ENCODE data around the gene ALDH3B1.

The ALDH3B1 gene

DNA sequence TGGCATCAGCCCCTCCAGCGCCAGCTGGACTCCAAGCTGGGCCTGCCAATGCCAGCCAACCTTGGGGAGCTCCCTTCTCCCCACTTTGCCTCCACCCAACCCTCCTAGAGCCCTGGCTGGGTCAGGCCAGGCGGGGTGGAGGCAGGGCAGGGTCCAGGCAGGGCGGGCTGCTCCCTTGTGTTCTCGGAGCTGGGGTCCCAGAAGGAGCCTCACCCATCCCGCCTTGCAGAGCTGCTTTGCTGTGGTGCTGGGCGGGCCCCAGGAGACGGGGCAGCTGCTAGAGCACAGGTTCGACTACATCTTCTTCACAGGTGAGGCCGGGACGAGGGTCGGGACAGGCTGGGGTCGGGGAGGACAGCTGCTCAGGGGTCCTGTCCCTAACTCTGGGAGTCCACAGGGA lies 9.4 kb downstream of the ALDH3B1 start:
- H3K9me3 Mint-ChIP-seq, result no peaks in the 10 kb centered on the region
- no peak for DNase-seq (ENCODE audit: low spot score in 2 of 2)
- no peaks in the 10 kb centered on the region for H3K4me1 Mint-ChIP-seq
- peaks cover 11% of the 10 kb centered on the region for H3K27me3 Mint-ChIP-seq
- H3K4me3 Mint-ChIP-seq, result no peak overlapping the region
- ATAC-seq (replicated peaks; ENCODE audit: extremely low read depth, poor library complexity, severe bottlenecking), result no peak
- no peaks in the 10 kb centered on the region for H3K36me3 Mint-ChIP-seq (ENCODE audit: insufficient read depth)
- H3K27ac Mint-ChIP-seq (ENCODE audit: low read depth), result no peak overlapping the region

- Mint-ChIP-seq H3K27me3 (peaks cover 11% of the 10 kb centered on the region), H3K9me3 (no peaks in the 10 kb centered on the region), H3K4me1 (peaks cover 4% of the 10 kb centered on the region), H3K27ac (ENCODE audit: low read depth) (no peak overlapping the region), H3K36me3 (ENCODE audit: insufficient read depth) (no peaks in the 10 kb centered on the region), H3K4me3 (no peak overlapping the region)
- DNase-seq (ENCODE audit: low spot score in 2 of 2) (no peak), ATAC-seq (replicated peaks; ENCODE audit: extremely low read depth, poor library complexity, severe bottlenecking) (no peak)
Observed at GRCh38 chr11:68020575-68020974, 10.4 kb downstream of the ALDH3B1 start.

GRCh38 chr11:68021167-68021787 lies 11.2 kb downstream of the ALDH3B1 start:
- ATAC-seq (replicated peaks; ENCODE audit: extremely low read depth, poor library complexity, severe bottlenecking) (no peak), DNase-seq (ENCODE audit: low spot score in 2 of 2) (no peak)
- no peaks in the 10 kb centered on the region for H3K9me3 Mint-ChIP-seq
- H3K4me1 Mint-ChIP-seq, result peaks cover 4% of the 10 kb centered on the region
- H3K36me3 Mint-ChIP-seq (ENCODE audit: insufficient read depth), result no peaks in the 10 kb centered on the region
- no peak overlapping the region for H3K27ac Mint-ChIP-seq (ENCODE audit: low read depth)
- no peak overlapping the region for H3K4me3 Mint-ChIP-seq
- H3K27me3 Mint-ChIP-seq, result peaks cover 11% of the 10 kb centered on the region

DNA sequence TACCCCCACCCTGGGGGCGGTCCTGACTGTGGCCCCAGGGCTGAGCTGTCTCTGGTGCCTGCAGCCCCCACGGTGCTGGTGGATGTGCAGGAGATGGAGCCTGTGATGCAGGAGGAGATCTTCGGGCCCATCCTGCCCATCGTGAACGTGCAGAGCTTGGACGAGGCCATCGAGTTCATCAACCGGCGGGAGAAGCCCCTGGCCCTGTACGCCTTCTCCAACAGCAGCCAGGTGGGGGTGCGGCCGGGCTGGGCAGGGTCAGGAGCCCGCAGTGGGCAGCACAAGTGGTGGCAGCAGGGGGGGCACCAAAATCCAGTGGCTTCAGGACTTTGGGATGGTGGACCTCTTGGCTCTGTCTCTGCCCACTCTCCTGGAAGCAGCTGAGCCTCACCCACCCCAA lies 12.4 kb downstream of the ALDH3B1 start:
- ATAC-seq (replicated peaks; ENCODE audit: extremely low read depth, poor library complexity, severe bottlenecking), result no peak
- Mint-ChIP-seq H3K36me3 (ENCODE audit: insufficient read depth) (no peaks in the 10 kb centered on the region), H3K27ac (ENCODE audit: low read depth) (no peak overlapping the region), H3K27me3 (peaks cover 11% of the 10 kb centered on the region), H3K4me3 (no peak overlapping the region), H3K9me3 (no peaks in the 10 kb centered on the region), H3K4me1 (peaks cover 4% of the 10 kb centered on the region)
- DNase-seq (ENCODE audit: low spot score in 2 of 2), result no peak

DNA sequence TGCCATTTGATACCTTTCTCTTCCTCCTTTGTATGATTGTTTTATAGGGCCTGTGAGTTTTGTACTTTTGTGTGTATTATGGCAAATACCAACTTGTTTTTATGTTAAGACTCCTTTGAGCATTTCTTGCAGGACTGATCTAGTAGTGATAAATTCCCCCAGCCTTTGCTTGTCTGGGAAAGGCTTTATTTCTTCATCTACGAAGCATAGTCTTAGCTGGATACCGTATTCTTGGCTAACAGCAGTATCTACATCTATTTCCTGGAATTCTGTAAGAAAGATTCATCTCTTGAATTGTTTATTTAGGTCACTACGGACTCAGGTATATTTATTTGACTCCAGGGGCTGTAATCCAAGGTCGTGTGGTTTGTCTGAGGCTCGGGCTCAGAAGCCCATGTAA lies 14.4 kb downstream of the ALDH3B1 start:
- DNase-seq (ENCODE audit: low spot score in 2 of 2) (no peak), ATAC-seq (replicated peaks; ENCODE audit: extremely low read depth, poor library complexity, severe bottlenecking) (no peak)
- no peak overlapping the region for H3K27ac Mint-ChIP-seq (ENCODE audit: low read depth)
- peaks cover 11% of the 10 kb centered on the region for H3K27me3 Mint-ChIP-seq
- H3K9me3 Mint-ChIP-seq, result no peaks in the 10 kb centered on the region
- H3K36me3 Mint-ChIP-seq (ENCODE audit: insufficient read depth), result no peaks in the 10 kb centered on the region
- no peak overlapping the region for H3K4me3 Mint-ChIP-seq
- peaks cover 7% of the 10 kb centered on the region for H3K4me1 Mint-ChIP-seq

- Mint-ChIP-seq H3K4me1 (peaks cover 11% of the 10 kb centered on the region), H3K27me3 (peaks cover 11% of the 10 kb centered on the region), H3K36me3 (ENCODE audit: insufficient read depth) (no peaks in the 10 kb centered on the region), H3K27ac (ENCODE audit: low read depth) (no peak overlapping the region), H3K9me3 (no peaks in the 10 kb centered on the region), H3K4me3 (no peak overlapping the region)
- ATAC-seq (replicated peaks; ENCODE audit: extremely low read depth, poor library complexity, severe bottlenecking), result no peak
- DNase-seq (ENCODE audit: low spot score in 2 of 2), result no peak
Observed at GRCh38 chr11:68025047-68025446, 14.9 kb downstream of the ALDH3B1 start.

- Mint-ChIP-seq H3K4me1 (peaks cover 18% of the 10 kb centered on the region), H3K36me3 (ENCODE audit: insufficient read depth) (peaks cover 8% of the 10 kb centered on the region), H3K4me3 (no peak overlapping the region), H3K27ac (ENCODE audit: low read depth) (no peak overlapping the region), H3K27me3 (no peaks in the 10 kb centered on the region), H3K9me3 (no peaks in the 10 kb centered on the region)
- ATAC-seq (replicated peaks; ENCODE audit: extremely low read depth, poor library complexity, severe bottlenecking) (no peak), DNase-seq (ENCODE audit: low spot score in 2 of 2) (no peak)
Observed at GRCh38 chr11:68026391-68027105, 16.4 kb downstream of the ALDH3B1 start.

- H3K4me3 Mint-ChIP-seq, result no peak overlapping the region
- H3K9me3 Mint-ChIP-seq, result no peaks in the 10 kb centered on the region
- no peaks in the 10 kb centered on the region for H3K27me3 Mint-ChIP-seq
- peaks cover 22% of the 10 kb centered on the region for H3K4me1 Mint-ChIP-seq
- ATAC-seq (replicated peaks; ENCODE audit: extremely low read depth, poor library complexity, severe bottlenecking) (no peak), DNase-seq (ENCODE audit: low spot score in 2 of 2) (no peak)
- H3K27ac Mint-ChIP-seq (ENCODE audit: low read depth), result no peak overlapping the region
- peaks cover 8% of the 10 kb centered on the region for H3K36me3 Mint-ChIP-seq (ENCODE audit: insufficient read depth)
Observed at GRCh38 chr11:68027667-68028066, 17.5 kb downstream of the ALDH3B1 start.

DNA sequence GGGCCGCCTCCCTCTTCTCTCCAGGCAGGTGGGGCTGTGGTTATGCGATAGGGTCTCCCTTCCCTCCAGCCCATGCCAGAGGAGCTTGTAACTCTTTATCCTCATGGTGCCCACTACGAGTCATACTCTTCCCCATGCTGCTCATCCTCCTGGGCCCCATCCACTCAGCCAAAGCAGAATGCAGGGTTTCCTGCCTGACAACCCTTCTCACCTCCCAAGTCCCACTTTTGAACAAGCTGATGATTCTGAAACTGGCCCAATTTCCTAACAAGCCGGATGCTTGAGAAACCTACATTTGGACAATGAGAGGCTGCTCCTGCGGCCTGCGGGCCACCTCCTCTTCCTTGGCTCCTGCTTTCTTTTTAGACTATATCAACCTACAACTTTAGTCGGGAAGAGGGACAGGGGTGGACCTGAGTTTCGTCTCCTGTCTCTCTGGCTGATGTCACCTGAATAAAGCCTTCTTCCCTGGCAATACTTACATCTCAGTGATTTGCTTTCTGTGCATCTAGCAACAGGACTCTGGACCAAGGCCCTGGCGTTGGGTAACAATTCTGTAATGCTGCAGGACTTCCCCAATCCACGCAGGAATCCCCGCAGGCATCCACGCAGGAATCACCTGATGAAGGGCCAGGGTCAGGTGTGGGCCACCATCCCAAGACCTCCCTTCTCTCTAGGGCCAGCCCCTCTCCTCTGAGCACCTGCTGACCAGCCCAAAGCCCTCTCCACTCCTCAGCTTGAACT lies 18.8 kb downstream of the ALDH3B1 start:
- Mint-ChIP-seq H3K36me3 (ENCODE audit: insufficient read depth) (peaks cover 8% of the 10 kb centered on the region), H3K4me3 (peak overlapping the region; percentile 90), H3K9me3 (no peaks in the 10 kb centered on the region), H3K27me3 (no peaks in the 10 kb centered on the region), H3K27ac (ENCODE audit: low read depth) (peak overlapping the region; percentile 82), H3K4me1 (peaks cover 22% of the 10 kb centered on the region)
- no peak for ATAC-seq (replicated peaks; ENCODE audit: extremely low read depth, poor library complexity, severe bottlenecking)
- DNase-seq (ENCODE audit: low spot score in 2 of 2), result no peak

DNA sequence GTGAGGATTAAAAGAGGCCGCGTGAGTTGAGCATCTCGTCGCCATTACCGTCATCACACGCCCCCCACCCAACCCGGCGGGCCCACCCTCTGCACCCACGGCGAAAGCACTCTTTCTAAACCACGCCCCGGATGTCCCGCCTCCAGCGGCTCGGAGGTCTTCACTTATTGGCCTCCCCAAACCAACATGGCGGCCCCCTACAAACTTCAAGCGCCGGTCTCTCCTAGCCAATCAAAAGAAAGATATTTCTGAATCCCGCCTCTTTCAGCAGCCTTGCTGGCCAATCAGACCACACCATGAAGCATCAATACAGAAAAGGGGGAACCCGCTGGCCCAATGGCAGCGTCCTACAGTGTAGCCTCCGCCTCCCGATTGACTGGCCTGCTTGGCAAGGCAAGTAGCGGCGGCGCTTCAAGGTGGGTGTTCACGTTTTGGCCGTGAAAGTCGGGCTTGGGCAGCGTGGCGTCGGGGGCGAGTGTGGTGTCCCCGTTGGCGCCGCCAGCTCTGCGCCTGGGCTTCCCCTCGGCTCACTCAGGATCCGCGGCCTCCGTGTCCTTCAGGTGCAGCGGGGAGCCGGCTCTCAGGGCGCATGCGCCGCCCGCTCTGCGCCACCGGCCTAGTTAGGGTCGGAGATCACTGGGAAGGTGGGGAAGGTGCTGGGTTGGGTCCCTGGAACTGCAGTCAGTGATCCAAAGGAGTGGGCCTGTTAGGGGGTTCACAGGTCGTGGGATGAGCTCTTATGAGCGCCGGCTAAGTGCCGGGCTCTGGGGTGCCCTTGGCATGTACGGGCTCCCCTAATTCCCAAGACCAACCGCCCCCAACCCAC lies 20.4 kb downstream of the ALDH3B1 start, which contains the start of gene NDUFS8:
TSS of gene NDUFS8 (plus strand) at position 364 of the 826 bp plus-strand sequence. CDS start 1,471 bp downstream, outside the sequence.
- Mint-ChIP-seq H3K9me3 (no peaks in the 10 kb centered on the region), H3K4me3 (peak within 1 kb of the TSS; percentile 90), H3K36me3 (ENCODE audit: insufficient read depth) (peaks cover 9% of the 10 kb centered on the region), H3K27ac (ENCODE audit: low read depth) (peak within 1 kb of the TSS; percentile 82), H3K27me3 (no peaks in the 10 kb centered on the region), H3K4me1 (peaks cover 18% of the 10 kb centered on the region)
- ATAC-seq (replicated peaks; ENCODE audit: extremely low read depth, poor library complexity, severe bottlenecking) (peak; percentile 99), DNase-seq (ENCODE audit: low spot score in 2 of 2) (peak; percentile 90 to 95)

GRCh38 chr11:68031144-68031464 lies 21.0 kb downstream of the ALDH3B1 start:
- peaks cover 9% of the 10 kb centered on the region for H3K36me3 Mint-ChIP-seq (ENCODE audit: insufficient read depth)
- no peaks in the 10 kb centered on the region for H3K27me3 Mint-ChIP-seq
- no peak for DNase-seq (ENCODE audit: low spot score in 2 of 2)
- no peak for ATAC-seq (replicated peaks; ENCODE audit: extremely low read depth, poor library complexity, severe bottlenecking)
- peaks cover 18% of the 10 kb centered on the region for H3K4me1 Mint-ChIP-seq
- H3K27ac Mint-ChIP-seq (ENCODE audit: low read depth), result peak overlapping the region; percentile 82
- H3K4me3 Mint-ChIP-seq, result peak overlapping the region; percentile 90
- no peaks in the 10 kb centered on the region for H3K9me3 Mint-ChIP-seq

- no peak for DNase-seq (ENCODE audit: low spot score in 2 of 2)
- peaks cover 10% of the 10 kb centered on the region for H3K36me3 Mint-ChIP-seq (ENCODE audit: insufficient read depth)
- H3K4me3 Mint-ChIP-seq, result peak overlapping the region; percentile 90
- no peaks in the 10 kb centered on the region for H3K27me3 Mint-ChIP-seq
- no peak for ATAC-seq (replicated peaks; ENCODE audit: extremely low read depth, poor library complexity, severe bottlenecking)
- peak overlapping the region; percentile 82 for H3K27ac Mint-ChIP-seq (ENCODE audit: low read depth)
- no peaks in the 10 kb centered on the region for H3K9me3 Mint-ChIP-seq
- peaks cover 24% of the 10 kb centered on the region for H3K4me1 Mint-ChIP-seq
Observed at GRCh38 chr11:68032003-68032402, 21.9 kb downstream of the ALDH3B1 start.

All from central memory CD8-positive, alpha-beta T cell (primary cell).